Left lung (tissue), 10 donors: ENCODE results near the gene MAP2K6. TPM values are rescaled to one million over a fixed set of nuclear protein-coding genes. Genes with fewer than 3 reads are reported as not detected.
A peak's percentile ranks its signal among the peaks of the same experiment; 100 is the strongest.

Experiments used
- ATAC-seq: fragments of 200-7000 bp; cut with Tn5 transposase; one replicate; pipeline ENCODE4 v1.9.1; 2020; ENCODE audit warnings: moderate library complexity
- DNase-seq, 4 donors: peaks; one replicate each; pipeline ENCODE4 v3.0.0-alpha.2; 2013 to 2020
- H3K27ac ChIP-seq, 2 donors: fragments of 200-600 bp; sonication (generic) in 1 of 2; one replicate each; pipeline versions ENCODE4 v1.5.0 to v1.8.0; 2020 to 2021
- H3K27me3 ChIP-seq, 2 donors: fragments of 200-600 bp; sonication (generic) in 1 of 2; one replicate each; pipeline versions ENCODE4 v1.5.0 to v1.8.0; 2020 to 2021
- H3K36me3 ChIP-seq, 2 donors: fragments of 200-600 bp; sonication (generic) in 1 of 2; one replicate each; pipeline versions ENCODE4 v1.5.0 to v1.8.0; 2020 to 2021
- H3K4me1 ChIP-seq, 2 donors: fragments of 200-600 bp; one replicate each; pipeline ENCODE4 v1.8.0; 2021
- H3K4me3 ChIP-seq, 2 donors: fragments of 200-600 bp; sonication (generic) in 1 of 2; one replicate each; pipeline versions ENCODE4 v1.5.0 to v1.8.0; 2020 to 2021; ENCODE audit warnings: mild to moderate bottlenecking in 1 of 2
- H3K9me3 ChIP-seq, 2 donors: fragments of 200-600 bp; sonication (generic) in 1 of 2; one replicate each; pipeline versions ENCODE4 v1.5.0 to v1.8.0; 2020 to 2021
- intact Hi-C, 2 donors: fragments of 100-400 bp; cut with DNase I; formaldehyde crosslinking; loops; one replicate each; pipeline versions ENCODE4 v1.11.2 to v1.14.2; 2022
- polyA plus RNA-seq, 6 donors: library from polyadenylated mRNA; unstranded; fragments of 120-200 nt; gene quantifications; one replicate each; pipeline ENCODE4 v1.2.1, GENCODE V29; 2013; ENCODE audit not compliant: insufficient read length in 6 of 6
- total RNA-seq, 2 donors: library from RNA; stranded (reverse); fragmentation: NEBNext Ultra II Directional; extraction: Animal tissue kit (Norgen Biotek cat#: 25700); gene quantifications; one replicate each; pipeline ENCODE4 v1.2.1, GENCODE V29; 2021
- TF ChIP-seq, protein P1 (sequence below), 2 donors: fragments of 200-600 bp; sonication (generic) in 1 of 2; IDR thresholded peaks; one replicate each; pipeline versions ENCODE4 v1.5.0 to v1.8.0; 2021; ENCODE audit warnings: antibody characterized with exemption in 2 of 2
- donor health status: DM: no; HTN: yes; CAD: no.
- donor health status: DM: no; HTN: no; CAD: no.

Gene MAP2K6
- total and polyA plus RNA-seq, 8 donors = 7.2 to 27.1 (median 21.1) TPM

DNA sequence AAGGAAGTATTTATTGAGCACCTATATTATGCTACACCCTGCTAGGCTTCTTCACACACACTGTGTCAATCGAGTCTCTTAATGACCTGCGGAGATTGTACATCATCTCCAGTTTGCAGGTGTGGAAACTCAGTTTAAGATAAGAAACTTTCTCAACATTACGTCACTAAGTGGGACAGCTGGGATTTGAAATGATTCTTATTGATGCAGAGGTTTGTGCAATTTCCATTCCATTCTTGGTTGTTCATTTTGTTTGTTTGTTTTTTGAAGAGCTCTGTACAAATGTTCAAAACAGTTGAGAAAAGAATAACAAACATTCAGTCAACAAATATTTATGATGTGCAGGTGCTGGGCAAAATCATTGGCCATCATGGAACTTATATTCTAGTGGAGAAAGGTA lies 84.8 kb downstream of the MAP2K6 start:
- ATAC-seq = no peak
- Histone ChIP-seq H3K4me1 (peaks cover 20 to 32% of the 10 kb centered on the region in 2 donors), H3K27ac (no peak overlapping the region), H3K27me3 (no peaks in the 10 kb centered on the region), H3K9me3 (no peaks in the 10 kb centered on the region), H3K4me3 (no peak overlapping the region), H3K36me3 (no peaks in the 10 kb centered on the region)
- intact Hi-C loops = no loop called here
- DNase-seq = no peak
- TF ChIP-seq, protein P1, sequence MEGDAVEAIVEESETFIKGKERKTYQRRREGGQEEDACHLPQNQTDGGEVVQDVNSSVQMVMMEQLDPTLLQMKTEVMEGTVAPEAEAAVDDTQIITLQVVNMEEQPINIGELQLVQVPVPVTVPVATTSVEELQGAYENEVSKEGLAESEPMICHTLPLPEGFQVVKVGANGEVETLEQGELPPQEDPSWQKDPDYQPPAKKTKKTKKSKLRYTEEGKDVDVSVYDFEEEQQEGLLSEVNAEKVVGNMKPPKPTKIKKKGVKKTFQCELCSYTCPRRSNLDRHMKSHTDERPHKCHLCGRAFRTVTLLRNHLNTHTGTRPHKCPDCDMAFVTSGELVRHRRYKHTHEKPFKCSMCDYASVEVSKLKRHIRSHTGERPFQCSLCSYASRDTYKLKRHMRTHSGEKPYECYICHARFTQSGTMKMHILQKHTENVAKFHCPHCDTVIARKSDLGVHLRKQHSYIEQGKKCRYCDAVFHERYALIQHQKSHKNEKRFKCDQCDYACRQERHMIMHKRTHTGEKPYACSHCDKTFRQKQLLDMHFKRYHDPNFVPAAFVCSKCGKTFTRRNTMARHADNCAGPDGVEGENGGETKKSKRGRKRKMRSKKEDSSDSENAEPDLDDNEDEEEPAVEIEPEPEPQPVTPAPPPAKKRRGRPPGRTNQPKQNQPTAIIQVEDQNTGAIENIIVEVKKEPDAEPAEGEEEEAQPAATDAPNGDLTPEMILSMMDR (IDR thresholded peaks at IDR 0.05) = no peak

DNA sequence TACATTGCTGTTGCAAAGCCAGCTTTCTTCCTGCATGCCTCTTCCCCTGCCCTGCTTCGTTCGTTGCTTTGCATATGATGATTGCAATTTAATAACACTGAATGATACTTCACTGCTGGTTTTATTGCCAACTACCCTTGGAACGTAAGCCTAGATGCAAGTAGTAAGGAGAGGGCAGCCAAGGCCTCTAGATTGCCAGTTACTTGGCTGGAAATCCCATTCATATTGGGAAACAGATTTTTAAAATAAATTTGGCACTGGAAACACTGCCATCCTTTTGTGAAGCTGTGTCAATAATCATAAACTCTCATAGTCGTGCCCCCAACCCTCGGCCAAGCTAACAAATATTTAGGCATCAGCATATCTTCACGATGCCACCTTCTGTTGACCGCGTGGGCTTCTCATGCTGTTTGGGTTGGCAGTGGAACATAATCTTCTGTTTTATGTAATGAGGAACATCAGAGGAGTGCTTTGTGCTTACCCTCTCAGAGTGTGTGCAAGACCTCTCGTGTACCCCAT lies 86.5 kb downstream of the MAP2K6 start:
- peak in 2 of 4 donors; percentile 15 to 22 for DNase-seq
- peaks cover 20 to 35% of the 10 kb centered on the region in 2 donors for H3K4me1 ChIP-seq
- H3K27ac ChIP-seq = peak overlapping the region in 1 of 2 donors; percentile 77
- no peaks in the 10 kb centered on the region for H3K9me3 ChIP-seq
- TF ChIP-seq, protein P1 (IDR thresholded peaks at IDR 0.05) = no peak
- intact Hi-C loops = no loop called here
- peaks cover 0 to 4% of the 10 kb centered on the region in 2 donors for H3K36me3 ChIP-seq
- no peak overlapping the region for H3K4me3 ChIP-seq
- H3K27me3 ChIP-seq = no peaks in the 10 kb centered on the region
- peak; percentile 57 for ATAC-seq

DNA sequence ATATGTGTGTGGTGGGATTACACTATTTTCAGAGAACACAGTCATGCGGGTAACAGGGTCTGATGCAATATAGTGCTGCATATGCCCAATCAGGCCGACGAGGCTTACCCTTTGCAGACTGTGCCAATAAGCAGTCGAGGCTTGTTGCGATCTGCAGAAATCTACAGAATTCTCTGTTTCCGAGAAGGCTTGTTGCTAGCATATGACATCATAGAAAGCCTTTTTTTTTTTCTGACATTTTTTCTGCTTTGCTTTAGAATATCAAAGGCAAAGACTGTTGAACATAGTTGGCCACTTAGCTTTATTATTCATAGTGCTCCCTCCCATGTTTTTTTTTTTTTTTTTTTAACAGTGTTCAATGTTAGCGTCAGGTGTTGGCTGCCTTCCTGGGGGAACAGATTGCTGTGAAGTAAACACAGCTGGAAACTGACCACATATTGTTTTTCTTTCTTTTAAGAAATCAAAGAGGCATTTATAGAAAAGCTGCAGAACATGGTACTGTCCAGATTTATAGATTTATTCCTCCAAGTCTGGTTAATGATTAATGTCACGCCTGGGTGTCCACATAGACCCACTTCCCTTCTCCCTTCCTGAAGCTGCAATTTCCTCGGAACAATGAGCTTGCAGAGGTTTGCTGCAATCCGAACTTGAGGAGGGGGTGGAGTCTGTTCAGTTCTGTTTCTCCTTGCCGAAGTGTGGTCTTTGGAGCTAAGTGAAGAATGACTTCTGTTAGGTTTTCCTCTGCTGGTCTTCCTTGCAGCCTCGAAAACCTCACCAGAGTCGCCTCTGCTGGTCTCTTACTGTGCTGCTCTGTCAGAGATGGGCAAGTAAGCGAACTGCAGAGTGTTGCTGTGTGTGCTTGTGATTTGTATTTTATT lies 87.3 kb downstream of the MAP2K6 start:
- Histone ChIP-seq H3K27me3 (no peaks in the 10 kb centered on the region), H3K4me3 (peak overlapping the region; percentile 5 to 24), H3K36me3 (peaks cover 0 to 5% of the 10 kb centered on the region in 2 donors), H3K9me3 (no peaks in the 10 kb centered on the region), H3K27ac (peak overlapping the region; percentile 8 to 77), H3K4me1 (peaks cover 20 to 35% of the 10 kb centered on the region in 2 donors)
- peak in 3 of 4 donors; percentile 38 to 77 (median 71) for DNase-seq
- TF ChIP-seq, protein P1 (IDR thresholded peaks at IDR 0.05) = no peak
- intact Hi-C loops = no loop called here
- peak; percentile 79 for ATAC-seq

DNA sequence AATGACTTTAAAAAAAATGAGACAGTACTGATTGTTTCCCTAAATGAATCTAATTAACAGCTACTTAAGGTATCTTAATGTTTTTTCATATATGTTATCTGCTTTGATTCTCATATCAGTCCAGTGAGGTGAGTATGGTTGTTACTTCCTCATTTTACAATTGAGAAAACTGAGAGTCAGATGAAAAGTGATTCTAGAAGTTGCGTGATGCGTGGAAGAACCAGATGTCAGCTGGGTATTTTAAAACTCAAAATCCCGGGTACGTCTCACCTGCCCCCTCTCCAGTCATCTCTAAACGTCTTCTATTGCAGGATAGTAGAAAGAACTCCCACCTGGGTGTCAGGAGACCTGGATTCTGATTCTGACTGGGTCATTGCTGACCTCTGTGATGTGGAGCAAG lies 89.2 kb downstream of the MAP2K6 start:
- Histone ChIP-seq H3K27ac (no peak overlapping the region), H3K4me3 (no peak overlapping the region), H3K36me3 (peaks cover 0 to 5% of the 10 kb centered on the region in 2 donors), H3K27me3 (no peaks in the 10 kb centered on the region), H3K4me1 (peaks cover 20 to 35% of the 10 kb centered on the region in 2 donors), H3K9me3 (no peaks in the 10 kb centered on the region)
- TF ChIP-seq, protein P1 (IDR thresholded peaks at IDR 0.05) = no peak
- ATAC-seq (no peak), DNase-seq (no peak)
- intact Hi-C loops = no loop called here

DNA sequence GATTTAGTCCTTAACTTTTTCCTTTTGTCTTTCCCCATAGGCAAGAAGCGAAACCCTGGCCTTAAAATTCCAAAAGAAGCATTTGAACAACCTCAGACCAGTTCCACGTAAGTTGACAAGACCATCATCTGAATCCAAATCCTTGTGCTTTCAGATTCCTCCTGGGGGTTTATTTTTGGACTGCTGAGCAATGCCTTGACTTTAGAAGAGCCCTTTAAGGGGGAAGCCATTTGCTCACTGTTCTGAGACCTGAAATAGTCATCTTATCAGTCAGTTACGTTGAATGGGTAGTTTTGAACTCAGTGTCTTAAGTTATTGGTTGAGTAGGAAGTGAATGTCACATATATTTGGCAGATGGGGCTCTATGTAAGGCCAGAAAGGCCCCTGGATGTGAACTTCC lies 91.2 kb downstream of the MAP2K6 start:
- H3K4me1 ChIP-seq = peaks cover 20 to 31% of the 10 kb centered on the region in 2 donors

More for the DNA sequence above, 91.2 kb downstream of the MAP2K6 start:
- DNase-seq = no peak
- H3K36me3 ChIP-seq = peaks cover 0 to 5% of the 10 kb centered on the region in 2 donors
- H3K27ac ChIP-seq = no peak overlapping the region
- no peak overlapping the region for H3K4me3 ChIP-seq
- ATAC-seq = no peak
- TF ChIP-seq, protein P1 (IDR thresholded peaks at IDR 0.05) = no peak
- intact Hi-C loops = no loop called here
- no peaks in the 10 kb centered on the region for H3K27me3 ChIP-seq
- no peaks in the 10 kb centered on the region for H3K9me3 ChIP-seq
